IMR-90 (cell line): ENCODE results near the gene ARHGEF16. TPM values are rescaled to one million over a fixed set of nuclear protein-coding genes. Genes with fewer than 3 reads are reported as not detected.

Experiments
- BHLHE40 ChIP-seq: fragments of 150-350 bp; IDR thresholded peaks from 2 replicates; pipeline ENCODE4 v1.6.1; 2016; ENCODE audit warnings: mild to moderate bottlenecking, low read depth, low read length
- MAZ ChIP-seq: IDR thresholded peaks from 2 replicates; pipeline ENCODE4 v1.6.1; 2012; ENCODE audit warnings: low read depth, mild to moderate bottlenecking, low read length, improper control_type of control experiment, moderate library complexity, borderline replicate concordance
- MXI1 ChIP-seq: IDR thresholded peaks from 2 replicates; pipeline ENCODE4 v1.6.1; 2012; ENCODE audit warnings: low read depth, mild to moderate bottlenecking, low read length, moderate library complexity, borderline replicate concordance
- RCOR1 ChIP-seq: IDR thresholded peaks from 2 replicates; pipeline ENCODE4 v1.6.1; 2012; ENCODE audit warnings: mild to moderate bottlenecking, low read length, improper control_type of control experiment; ENCODE audit not compliant: insufficient replicate concordance
- SMC3 ChIP-seq: fragments of 150-350 bp; IDR thresholded peaks from 2 replicates; pipeline ENCODE4 v1.6.1; 2016; ENCODE audit warnings: low read depth, mild to moderate bottlenecking, antibody characterized with exemption, low read length, moderate library complexity
- polyA plus RNA-seq, 3 experiments: library from polyadenylated mRNA; depleted of rRNA; stranded (reverse); fragments of >200 nt; gene quantifications; 2 replicates each; pipeline ENCODE4 v1.2.3, GENCODE V29; 2012; ENCODE audit warnings: low replicate concordance in 1 of 3
- total RNA-seq: library from RNA; depleted of rRNA; stranded (reverse); fragments of >200 nt; gene quantifications from 2 replicates; pipeline ENCODE4 v1.2.3, GENCODE V29; 2012
- TF ChIP-seq, protein P1 (sequence below): fragments of 150-350 bp; IDR thresholded peaks from 2 replicates; pipeline ENCODE4 v1.6.1; 2016; ENCODE audit warnings: low read depth, mild to moderate bottlenecking, low read length, moderate library complexity, borderline replicate concordance

ARHGEF16 gene
- total and polyA plus RNA-seq, 2 of the 4 experiments (the other 2 are of a cell fraction) = 0.18 to 0.39 TPM

DNA sequence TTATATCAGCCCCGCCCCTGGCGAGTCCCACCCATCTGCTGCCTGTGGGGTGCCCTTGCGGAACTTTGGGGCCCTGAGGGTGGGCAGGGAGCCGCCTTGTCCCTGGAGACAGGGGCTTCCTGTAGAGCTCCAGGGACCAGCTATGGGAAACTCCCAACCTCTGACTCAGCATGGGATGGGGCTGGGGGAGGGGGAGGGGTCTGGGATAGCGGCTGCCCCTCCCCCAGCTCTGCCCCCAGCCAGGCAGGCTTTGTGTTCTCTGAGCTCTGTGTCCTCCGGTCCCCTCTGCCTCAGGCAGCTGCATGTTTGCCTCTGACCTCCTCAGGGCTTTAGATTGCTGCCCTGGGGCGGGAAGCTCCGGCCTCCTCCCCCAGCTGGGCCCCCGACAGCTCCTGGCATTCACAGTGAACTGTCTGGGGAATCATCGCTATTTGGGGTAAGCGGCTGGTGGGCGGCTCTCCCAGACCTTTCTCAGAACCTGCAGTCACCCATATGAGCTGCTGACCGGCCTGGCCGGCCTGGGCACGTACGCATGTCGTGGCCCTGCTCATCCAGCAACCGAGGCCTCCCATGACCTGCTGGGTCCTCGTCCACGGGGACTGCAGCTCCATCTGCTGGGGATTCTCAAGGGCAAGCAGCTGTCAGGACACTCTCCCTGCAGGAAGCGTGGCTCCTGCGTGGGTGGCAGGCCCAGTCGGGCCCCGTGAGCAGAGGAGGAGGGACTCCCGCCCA is 17.1 kb downstream of the ARHGEF16 start (continued):
- TF ChIP-seq, protein P1, sequence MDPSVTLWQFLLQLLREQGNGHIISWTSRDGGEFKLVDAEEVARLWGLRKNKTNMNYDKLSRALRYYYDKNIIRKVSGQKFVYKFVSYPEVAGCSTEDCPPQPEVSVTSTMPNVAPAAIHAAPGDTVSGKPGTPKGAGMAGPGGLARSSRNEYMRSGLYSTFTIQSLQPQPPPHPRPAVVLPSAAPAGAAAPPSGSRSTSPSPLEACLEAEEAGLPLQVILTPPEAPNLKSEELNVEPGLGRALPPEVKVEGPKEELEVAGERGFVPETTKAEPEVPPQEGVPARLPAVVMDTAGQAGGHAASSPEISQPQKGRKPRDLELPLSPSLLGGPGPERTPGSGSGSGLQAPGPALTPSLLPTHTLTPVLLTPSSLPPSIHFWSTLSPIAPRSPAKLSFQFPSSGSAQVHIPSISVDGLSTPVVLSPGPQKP = no peak
- TF ChIP-seq BHLHE40 (no peak), MAZ (peak; percentile 7; the same call in 1 of the 2 replicates), SMC3 (peak; percentile 18; the same call in 1 of the 2 replicates), MXI1 (no peak), RCOR1 (no peak)
